ENCODE measurements around the gene GAS2L2. TPM values are rescaled to one million over a fixed set of nuclear protein-coding genes. Genes with fewer than 3 reads are reported as not detected.

Gene GAS2L2
- total and polyA plus RNA-seq, 12 donors = 0.03 to 0.89 (median 0.14) TPM; not detected in 4

GRCh38 chr17:35695613-35696012 is 57.4 kb downstream of the GAS2L2 start:
- H3K4me3 ChIP-seq = no peak overlapping the region
- WGBS, 2 donors = 23 to 43% methylated on average over 2 of the region's 2 CpGs
- H3K4me1 ChIP-seq = peaks cover 0 to 22% (median 4%) of the 10 kb centered on the region in 9 donors
- ATAC-seq (peak; percentile 17 to 85 (median 67)), DNase-seq (no peak)
- intact Hi-C loops (cut with DNase I) = no loop called here
- H3K27ac ChIP-seq = peak overlapping the region in 7 of 10 donors; percentile 3 to 72 (median 53)
- TF ChIP-seq CTCF (IDR thresholded peaks at IDR 0.05) = no peak
- no peaks in the 10 kb centered on the region for H3K27me3 ChIP-seq
- no peaks in the 10 kb centered on the region for H3K9me3 ChIP-seq
- H3K36me3 ChIP-seq = peaks cover 0 to 87% (median 6%) of the 10 kb centered on the region in 9 donors

GRCh38 chr17:35694906-35695305 is 58.1 kb downstream of the GAS2L2 start:
- intact Hi-C loops (cut with DNase I) = no loop called here

More at GRCh38 chr17:35694906-35695305, 58.1 kb downstream of the GAS2L2 start:
- DNase-seq = no peak
- H3K36me3 ChIP-seq = peaks cover 0 to 87% (median 10%) of the 10 kb centered on the region in 9 donors
- H3K4me3 ChIP-seq = no peak overlapping the region
- H3K4me1 ChIP-seq = peaks cover 0 to 22% (median 4%) of the 10 kb centered on the region in 9 donors
- 39 to 54% methylated on average over 2 of the region's 2 CpGs for WGBS, 2 donors
- H3K27ac ChIP-seq = peak overlapping the region in 7 of 10 donors; percentile 8 to 72 (median 53)
- no peak for TF ChIP-seq CTCF (IDR thresholded peaks at IDR 0.05)
- H3K27me3 ChIP-seq = no peaks in the 10 kb centered on the region
- peak in 4 of 8 donors; percentile 17 to 55 (median 38) for ATAC-seq
- H3K9me3 ChIP-seq = peaks cover 0 to 3% (median 0%) of the 10 kb centered on the region in 11 donors

Other genes starting within 250 kb of the GAS2L2 start
- 1 to 10 TPM in 3 of 10 donors, under 1 TPM in 7; 0.20 to 4.5 (median 0.69) TPM for gene SLFN12L, start 215.6 kb downstream of the GAS2L2 start, total RNA-seq
- gene SLFN12L, start 215.6 kb downstream of the GAS2L2 start, polyA plus RNA-seq = under 1 TPM; 0.06 to 0.73 TPM
- under 1 TPM in 1 of 10 donors, not detected in 9; 0.09 TPM for gene SLFN14, start 192.4 kb downstream of the GAS2L2 start, total RNA-seq
- gene SLFN14, start 192.4 kb downstream of the GAS2L2 start, polyA plus RNA-seq = not detected
- gene PEX12, start 174.7 kb downstream of the GAS2L2 start, total RNA-seq = 10 to 100 TPM in 2 of 10 donors, 1 to 10 TPM in 8; 6.6 to 11.2 (median 9.0) TPM
- 1 to 10 TPM; 2.6 to 3.6 TPM for gene PEX12, start 174.7 kb downstream of the GAS2L2 start, polyA plus RNA-seq
- 100 to 1,000 TPM; 107 to 173 (median 130) TPM for gene AP2B1, start 165.9 kb downstream of the GAS2L2 start, total RNA-seq
- 10 to 100 TPM; 20.0 to 38.8 TPM for gene AP2B1, start 165.9 kb downstream of the GAS2L2 start, polyA plus RNA-seq
- 10 to 100 TPM in 9 of 10 donors, 1 to 10 TPM in 1; 9.0 to 26.2 (median 11.9) TPM for gene RASL10B, start 21.6 kb downstream of the GAS2L2 start, total RNA-seq
- gene RASL10B, start 21.6 kb downstream of the GAS2L2 start, polyA plus RNA-seq = 1 to 10 TPM; 3.9 to 6.9 TPM
- gene C17orf50, start 7.6 kb upstream of the GAS2L2 start, total RNA-seq = not detected
- gene C17orf50, start 7.6 kb upstream of the GAS2L2 start, polyA plus RNA-seq = not detected
- 1 to 10 TPM; 1.4 to 3.4 (median 1.9) TPM for gene MMP28, start 42.4 kb upstream of the GAS2L2 start, total RNA-seq
- gene MMP28, start 42.4 kb upstream of the GAS2L2 start, polyA plus RNA-seq = 1 to 10 TPM; 5.4 to 7.4 TPM
- 100 to 1,000 TPM; 102 to 158 (median 135) TPM for gene TAF15, start 56.2 kb upstream of the GAS2L2 start, total RNA-seq
- gene TAF15, start 56.2 kb upstream of the GAS2L2 start, polyA plus RNA-seq = 10 to 100 TPM; 56.1 to 72.2 TPM
- not detected for gene HEATR9, start 115.7 kb upstream of the GAS2L2 start, total RNA-seq
- not detected for gene HEATR9, start 115.7 kb upstream of the GAS2L2 start, polyA plus RNA-seq
- gene CCL5, start 127.1 kb upstream of the GAS2L2 start, total RNA-seq = 10 to 100 TPM in 1 of 10 donors, 1 to 10 TPM in 6, under 1 TPM in 3; 0.47 to 29.8 (median 1.3) TPM
- gene CCL5, start 127.1 kb upstream of the GAS2L2 start, polyA plus RNA-seq = 1 to 10 TPM; 1.5 to 1.8 TPM
- 1 to 10 TPM in 1 of 10 donors, under 1 TPM in 1, not detected in 8; 0.46 to 1.3 TPM for gene RDM1, start 177.5 kb upstream of the GAS2L2 start, total RNA-seq
- gene RDM1, start 177.5 kb upstream of the GAS2L2 start, polyA plus RNA-seq = not detected
- not detected for gene LYZL6, start 190.5 kb upstream of the GAS2L2 start, total RNA-seq
- gene LYZL6, start 190.5 kb upstream of the GAS2L2 start, polyA plus RNA-seq = not detected
- not detected for gene CCL16, start 228.3 kb upstream of the GAS2L2 start, total RNA-seq
- under 1 TPM; 0.03 to 0.88 TPM for gene CCL16, start 228.3 kb upstream of the GAS2L2 start, polyA plus RNA-seq
- gene CCL14, start 233.5 kb upstream of the GAS2L2 start, total RNA-seq = 10 to 100 TPM in 2 of 10 donors, 1 to 10 TPM in 8; 1.0 to 16.4 (median 5.1) TPM
- 10 to 100 TPM; 28.6 to 77.3 TPM for gene CCL14, start 233.5 kb upstream of the GAS2L2 start, polyA plus RNA-seq
- gene CCL15, start 248.3 kb upstream of the GAS2L2 start, total RNA-seq = not detected
- gene CCL15, start 248.3 kb upstream of the GAS2L2 start, polyA plus RNA-seq = not detected